ENCODE results near the gene TMPRSS5. TPM values are rescaled to one million over a fixed set of nuclear protein-coding genes. Genes with fewer than 3 reads are reported as not detected.
"Not testable (repeated sequence)": the region's sequence is repeated elsewhere in the genome, so short reads cannot be mapped to it uniquely, and the experiment has no call there.

The TMPRSS5 gene
- total and polyA plus RNA-seq, 4 donors = 9.5 to 22.7 (median 14.9) TPM

DNA sequence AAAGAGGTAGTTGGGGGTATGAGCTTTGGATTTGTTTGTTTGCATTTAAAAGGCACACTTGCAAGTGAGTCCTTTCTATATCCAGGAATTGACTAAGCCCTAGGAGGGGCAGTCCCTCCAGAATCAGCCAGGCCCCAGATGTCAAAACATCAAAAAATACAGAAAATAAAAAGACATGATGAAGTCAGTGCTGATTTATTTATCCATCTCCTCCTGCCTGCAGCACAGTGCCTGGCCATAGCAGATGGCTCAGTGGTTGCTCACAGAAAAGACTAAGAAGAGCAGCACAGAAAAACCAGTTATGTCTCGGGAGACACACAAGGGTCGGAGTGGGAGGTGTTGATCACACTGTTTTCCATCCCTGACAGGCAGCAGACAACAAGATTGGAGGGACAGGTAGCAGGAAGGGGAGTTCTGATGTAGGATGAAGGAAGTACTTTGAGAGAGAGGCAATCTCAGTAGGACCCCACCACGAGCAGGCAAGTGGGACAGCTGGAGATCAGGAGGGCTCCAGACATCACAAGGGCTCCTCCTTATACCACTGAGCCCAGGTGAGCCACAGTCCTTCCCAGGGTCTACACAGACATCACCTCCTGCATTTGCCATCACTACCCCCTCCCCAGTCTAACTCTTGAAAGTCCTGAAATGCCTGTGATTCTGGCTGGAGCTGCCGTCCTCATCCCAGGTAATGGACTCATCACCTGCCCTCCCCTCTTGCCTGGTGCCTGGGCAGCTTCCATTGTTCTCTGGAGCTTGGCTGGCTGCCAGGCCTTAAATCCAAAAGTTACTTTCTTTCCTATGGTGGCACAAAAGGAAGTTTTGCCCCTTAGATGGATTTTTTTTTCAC is 32.3 kb downstream of the TMPRSS5 start:
- 61% methylated on average over 4 of the region's 4 CpGs for WGBS (ENCODE audit: insufficient coverage)
- Histone ChIP-seq H3K4me1 (ENCODE audit: control insufficient read depth, insufficient read depth, low read length) (peaks cover 11% of the 10 kb centered on the region), H3K27me3 (ENCODE audit: control insufficient read depth, insufficient read depth, low read length) (no peaks in the 10 kb centered on the region), H3K36me3 (ENCODE audit: control insufficient read depth, insufficient read depth, low read length) (no peaks in the 10 kb centered on the region), H3K4me3 (ENCODE audit: low read depth, low read length) (no peak overlapping the region), H3K27ac (ENCODE audit: low read depth, low read length) (no peak overlapping the region), H3K9me3 (ENCODE audit: control insufficient read depth, insufficient read depth, low read length) (no peaks in the 10 kb centered on the region)
- no peak for DNase-seq (ENCODE audit: low read depth in 4 of 6, low spot score in 6 of 6)

GRCh38 chr11:113671914-113672313 is 34.2 kb downstream of the TMPRSS5 start:
- H3K4me1 ChIP-seq (ENCODE audit: control insufficient read depth, insufficient read depth, low read length); H3K4me3 ChIP-seq (ENCODE audit: low read depth, low read length); H3K27me3 ChIP-seq (ENCODE audit: control insufficient read depth, insufficient read depth, low read length); DNase-seq (ENCODE audit: low read depth in 4 of 6, low spot score in 6 of 6); H3K36me3 ChIP-seq (ENCODE audit: control insufficient read depth, insufficient read depth, low read length); H3K9me3 ChIP-seq (ENCODE audit: control insufficient read depth, insufficient read depth, low read length); H3K27ac ChIP-seq (ENCODE audit: low read depth, low read length): not testable (repeated sequence)
- whole genome bisulfite sequencing (ENCODE audit: insufficient coverage) = 94% methylated on average over 2 of the region's 3 CpGs

GRCh38 chr11:113670831-113671215 is 35.3 kb downstream of the TMPRSS5 start:
- Histone ChIP-seq H3K4me3 (ENCODE audit: low read depth, low read length) (no peak overlapping the region), H3K4me1 (ENCODE audit: control insufficient read depth, insufficient read depth, low read length) (peaks cover 4% of the 10 kb centered on the region), H3K9me3 (ENCODE audit: control insufficient read depth, insufficient read depth, low read length) (peaks cover 4% of the 10 kb centered on the region), H3K27ac (ENCODE audit: low read depth, low read length) (no peak overlapping the region), H3K36me3 (ENCODE audit: control insufficient read depth, insufficient read depth, low read length) (no peaks in the 10 kb centered on the region), H3K27me3 (ENCODE audit: control insufficient read depth, insufficient read depth, low read length) (no peaks in the 10 kb centered on the region)
- WGBS (ENCODE audit: insufficient coverage) = 67% methylated on average over 1 of the region's 3 CpGs
- no peak for DNase-seq (ENCODE audit: low read depth in 4 of 6, low spot score in 6 of 6)

DNA sequence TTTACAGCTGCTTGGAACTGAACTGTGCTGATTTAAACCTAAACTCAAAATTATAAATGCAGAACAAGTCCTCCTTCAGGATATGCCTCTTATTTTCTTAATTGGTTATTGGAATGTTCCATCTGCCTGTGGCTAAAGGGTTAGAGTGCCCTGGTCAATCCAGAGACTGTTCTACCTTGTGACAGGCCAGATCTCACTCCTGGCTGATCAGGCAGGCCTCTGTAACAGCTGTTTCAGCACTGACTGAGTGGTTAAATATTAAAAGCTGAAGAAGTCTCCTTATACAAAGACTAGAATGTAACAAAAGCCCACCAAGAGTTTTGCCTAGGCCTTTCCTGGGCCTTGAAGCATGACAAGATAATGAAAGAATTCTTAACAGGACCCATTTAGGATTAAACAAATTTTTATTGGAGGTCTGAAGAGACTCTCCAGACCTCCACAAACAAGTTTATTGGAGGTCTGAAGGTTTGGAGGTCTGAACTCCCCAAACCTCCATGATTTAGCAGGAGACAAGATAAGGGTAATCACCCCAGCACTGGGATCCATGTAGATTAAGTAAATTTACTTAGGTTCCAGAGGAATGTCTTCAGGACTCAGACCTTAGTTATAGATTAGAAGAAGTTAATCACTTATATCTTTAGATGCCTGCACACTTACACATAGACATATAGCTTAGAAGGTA is 35.8 kb downstream of the TMPRSS5 start:
- Histone ChIP-seq H3K9me3 (ENCODE audit: control insufficient read depth, insufficient read depth, low read length) (peaks cover 4% of the 10 kb centered on the region), H3K4me1 (ENCODE audit: control insufficient read depth, insufficient read depth, low read length) (peaks cover 4% of the 10 kb centered on the region), H3K27me3 (ENCODE audit: control insufficient read depth, insufficient read depth, low read length) (no peaks in the 10 kb centered on the region), H3K4me3 (ENCODE audit: low read depth, low read length) (no peak overlapping the region), H3K36me3 (ENCODE audit: control insufficient read depth, insufficient read depth, low read length) (no peaks in the 10 kb centered on the region), H3K27ac (ENCODE audit: low read depth, low read length) (no peak overlapping the region)
- no peak for DNase-seq (ENCODE audit: low read depth in 4 of 6, low spot score in 6 of 6)

GRCh38 chr11:113668255-113668654 is 37.9 kb downstream of the TMPRSS5 start:
- no peaks in the 10 kb centered on the region for H3K4me1 ChIP-seq (ENCODE audit: control insufficient read depth, insufficient read depth, low read length)

GRCh38 chr11:113667801-113668200 is 38.3 kb downstream of the TMPRSS5 start:
- Histone ChIP-seq H3K9me3 (ENCODE audit: control insufficient read depth, insufficient read depth, low read length) (peaks cover 4% of the 10 kb centered on the region), H3K4me1 (ENCODE audit: control insufficient read depth, insufficient read depth, low read length) (no peaks in the 10 kb centered on the region), H3K27ac (ENCODE audit: low read depth, low read length) (no peak overlapping the region), H3K36me3 (ENCODE audit: control insufficient read depth, insufficient read depth, low read length) (no peaks in the 10 kb centered on the region), H3K4me3 (ENCODE audit: low read depth, low read length) (no peak overlapping the region), H3K27me3 (ENCODE audit: control insufficient read depth, insufficient read depth, low read length) (no peaks in the 10 kb centered on the region)
- no CpG with 5 or more reads among the region's 1 CpG for WGBS (ENCODE audit: insufficient coverage)
- no peak for DNase-seq (ENCODE audit: low read depth in 4 of 6, low spot score in 6 of 6)

More at GRCh38 chr11:113668255-113668654, 37.9 kb downstream of the TMPRSS5 start:
- H3K9me3 ChIP-seq (ENCODE audit: control insufficient read depth, insufficient read depth, low read length) = peaks cover 4% of the 10 kb centered on the region
- H3K27ac ChIP-seq (ENCODE audit: low read depth, low read length) = no peak overlapping the region
- DNase-seq (ENCODE audit: low read depth in 4 of 6, low spot score in 6 of 6) = no peak
- no peak overlapping the region for H3K4me3 ChIP-seq (ENCODE audit: low read depth, low read length)
- no peaks in the 10 kb centered on the region for H3K36me3 ChIP-seq (ENCODE audit: control insufficient read depth, insufficient read depth, low read length)
- no peaks in the 10 kb centered on the region for H3K27me3 ChIP-seq (ENCODE audit: control insufficient read depth, insufficient read depth, low read length)

- Histone ChIP-seq H3K4me3 (ENCODE audit: low read depth, low read length) (no peak overlapping the region), H3K27me3 (ENCODE audit: control insufficient read depth, insufficient read depth, low read length) (no peaks in the 10 kb centered on the region), H3K36me3 (ENCODE audit: control insufficient read depth, insufficient read depth, low read length) (no peaks in the 10 kb centered on the region), H3K4me1 (ENCODE audit: control insufficient read depth, insufficient read depth, low read length) (no peaks in the 10 kb centered on the region), H3K9me3 (ENCODE audit: control insufficient read depth, insufficient read depth, low read length) (peaks cover 4% of the 10 kb centered on the region), H3K27ac (ENCODE audit: low read depth, low read length) (no peak overlapping the region)
- WGBS (ENCODE audit: insufficient coverage) = no CpG with 5 or more reads among the region's 2 CpGs
- DNase-seq (ENCODE audit: low read depth in 4 of 6, low spot score in 6 of 6) = no peak
Observed at GRCh38 chr11:113666584-113666983, 39.5 kb downstream of the TMPRSS5 start.

GRCh38 chr11:113664981-113665710 is 41.0 kb downstream of the TMPRSS5 start:
- no peaks in the 10 kb centered on the region for H3K4me1 ChIP-seq (ENCODE audit: control insufficient read depth, insufficient read depth, low read length)

DNA sequence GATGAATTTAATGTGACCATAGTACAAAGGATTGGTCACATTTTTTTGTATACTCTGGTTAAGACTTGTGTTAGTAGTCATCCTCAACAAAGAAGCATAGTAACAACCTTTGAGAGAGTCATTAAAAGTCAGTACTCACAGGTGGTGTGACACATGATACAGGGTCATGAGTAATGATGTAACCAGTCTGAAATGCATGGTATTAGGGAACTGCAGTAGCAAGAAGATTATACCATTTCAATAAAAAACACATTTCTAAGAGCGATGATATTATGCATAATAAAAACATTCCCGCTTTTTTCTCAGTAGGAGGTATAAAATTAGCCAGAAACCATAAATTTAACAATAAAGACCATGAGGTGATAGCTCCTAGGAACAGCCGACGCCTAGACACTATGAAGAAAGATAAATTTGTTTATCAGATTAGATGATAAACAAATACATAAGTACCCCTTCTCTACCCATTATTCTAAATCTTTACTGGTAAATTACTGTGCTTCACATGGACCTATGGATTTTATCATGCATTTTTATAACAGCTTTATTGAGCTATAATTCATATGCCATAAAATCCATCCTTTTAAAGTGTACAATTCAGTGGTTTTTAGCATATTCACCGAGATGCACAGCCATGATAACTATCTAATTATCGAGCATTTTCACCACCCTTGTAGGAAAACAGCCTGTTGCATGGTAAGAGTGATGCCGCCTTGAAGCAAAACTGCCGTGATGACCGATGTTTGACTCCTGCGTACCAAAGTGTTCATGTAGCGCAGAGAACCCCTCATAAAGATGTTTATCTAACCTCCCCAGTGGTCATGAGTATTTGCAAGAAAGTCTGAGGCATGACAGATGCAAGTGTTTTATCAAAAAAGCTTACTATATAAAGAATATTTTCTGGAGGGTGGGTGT is 41.8 kb downstream of the TMPRSS5 start:
- Histone ChIP-seq H3K27me3 (ENCODE audit: control insufficient read depth, insufficient read depth, low read length) (no peaks in the 10 kb centered on the region), H3K27ac (ENCODE audit: low read depth, low read length) (no peak overlapping the region), H3K36me3 (ENCODE audit: control insufficient read depth, insufficient read depth, low read length) (no peaks in the 10 kb centered on the region), H3K4me3 (ENCODE audit: low read depth, low read length) (no peak overlapping the region), H3K9me3 (ENCODE audit: control insufficient read depth, insufficient read depth, low read length) (peaks cover 4% of the 10 kb centered on the region), H3K4me1 (ENCODE audit: control insufficient read depth, insufficient read depth, low read length) (no peaks in the 10 kb centered on the region)
- WGBS (ENCODE audit: insufficient coverage) = 60% methylated on average over 1 of the region's 11 CpGs
- peak in 1 of 6 donors; percentile 24 for DNase-seq (ENCODE audit: low read depth in 4 of 6, low spot score in 6 of 6)

More at GRCh38 chr11:113664981-113665710, 41.0 kb downstream of the TMPRSS5 start:
- Histone ChIP-seq H3K36me3 (ENCODE audit: control insufficient read depth, insufficient read depth, low read length) (no peaks in the 10 kb centered on the region), H3K9me3 (ENCODE audit: control insufficient read depth, insufficient read depth, low read length) (peaks cover 4% of the 10 kb centered on the region), H3K27me3 (ENCODE audit: control insufficient read depth, insufficient read depth, low read length) (no peaks in the 10 kb centered on the region), H3K4me3 (ENCODE audit: low read depth, low read length) (no peak overlapping the region), H3K27ac (ENCODE audit: low read depth, low read length) (no peak overlapping the region)
- no peak for DNase-seq (ENCODE audit: low read depth in 4 of 6, low spot score in 6 of 6)
- 63% methylated on average over 6 of the region's 9 CpGs for WGBS (ENCODE audit: insufficient coverage)

Measured in spinal cord (tissue), 10 donors.